HepG2 (cell line): ENCODE data around the gene MAPK8IP3.

ENCODE experiments used
- CBFB ChIP-seq: sonication (generic); formaldehyde crosslinking; IDR thresholded peaks from 2 replicates; pipeline ENCODE4 v1.4.0; 2020; ENCODE audit warnings: missing genetic modification reagents
- FOXO1 ChIP-seq: sonication (generic); formaldehyde crosslinking; IDR thresholded peaks from 2 replicates; pipeline ENCODE4 v1.4.0; 2020; ENCODE audit warnings: missing genetic modification reagents
- NR2C2 ChIP-seq: sonication (generic); formaldehyde crosslinking; IDR thresholded peaks from 2 replicates; pipeline ENCODE4 v1.4.0; 2020; ENCODE audit warnings: missing genetic modification reagents, mild to moderate bottlenecking, moderate library complexity, borderline replicate concordance

DNA sequence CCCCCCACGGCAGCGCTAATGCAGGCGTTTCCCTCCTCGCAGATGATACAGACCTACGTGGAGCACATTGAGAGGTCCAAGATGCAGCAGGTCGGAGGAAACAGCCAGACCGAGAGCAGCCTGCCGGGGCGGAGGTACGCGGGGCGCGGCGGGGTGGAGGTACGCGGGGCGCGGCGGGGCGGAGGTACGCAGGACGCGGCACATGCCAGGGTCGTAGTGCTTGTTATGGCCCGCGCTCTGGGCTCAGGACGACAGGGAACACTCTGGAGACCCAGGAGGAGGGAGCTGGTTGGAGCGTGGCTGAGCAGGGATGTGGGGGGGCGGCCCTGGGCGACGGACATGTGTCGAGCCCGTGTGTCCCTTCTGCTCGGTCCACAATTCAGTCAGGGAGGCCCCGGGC, 23.4 kb downstream of the MAPK8IP3 start:
- TF ChIP-seq FOXO1 (CRISPR knock-in tag), result no peak
- TF ChIP-seq NR2C2, result no peak
- TF ChIP-seq CBFB (CRISPR knock-in tag), result no peak
